Measurements from ENCODE around the gene ANKS6.
A peak's percentile ranks its signal among the peaks of the same experiment; 100 is the strongest.
"Not testable (repeated sequence)": the region's sequence is repeated elsewhere in the genome, so short reads cannot be mapped to it uniquely, and the experiment has no call there.

ANKS6 gene

GRCh38 chr9:98698856-98699255 is 97.5 kb downstream of the ANKS6 start:
- no peak for DNase-seq

DNA sequence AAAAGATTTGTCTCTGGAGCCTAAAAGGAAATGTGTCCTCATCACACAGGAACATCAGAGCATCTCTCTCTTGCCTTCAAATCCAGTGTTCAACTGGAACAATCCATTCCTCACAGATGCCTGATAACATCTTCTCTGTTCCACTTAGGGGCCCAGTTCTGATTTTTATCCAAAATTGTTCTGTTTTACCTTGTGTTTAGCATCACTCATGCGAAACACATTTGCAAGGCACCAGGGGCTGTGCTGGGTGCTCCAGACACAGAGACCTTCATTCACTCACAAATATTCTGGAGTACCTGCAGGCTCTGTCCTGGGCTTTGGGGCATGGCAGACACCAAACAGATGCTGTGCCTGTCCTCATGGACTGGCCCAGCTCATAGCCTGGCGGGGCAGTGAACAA is 101.4 kb downstream of the ANKS6 start:
- DNase-seq, result no peak

- DNase-seq, result no peak
Measured at GRCh38 chr9:98692392-98692791, 104.0 kb downstream of the ANKS6 start.

DNA sequence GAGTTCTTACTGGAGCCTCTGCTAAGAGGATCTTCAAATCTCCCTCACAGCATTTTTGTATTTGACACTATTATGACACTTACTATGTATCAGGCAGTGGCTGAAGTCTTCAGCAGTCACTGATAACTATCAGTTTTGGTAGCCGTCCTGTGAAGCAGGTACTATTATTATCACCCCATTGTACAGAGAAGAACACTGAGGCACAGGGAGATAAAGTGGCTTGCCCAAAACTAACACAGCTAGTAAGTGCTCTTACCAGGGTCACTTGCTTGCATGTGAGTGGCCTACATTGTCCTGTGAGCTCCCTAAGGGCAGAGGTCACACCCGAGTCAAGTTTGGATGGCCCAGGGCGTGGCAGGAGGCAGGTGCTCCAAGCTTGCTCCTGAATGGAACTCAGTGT is 104.5 kb downstream of the ANKS6 start:
- DNase-seq, result no peak

GRCh38 chr9:98690686-98691085 is 105.7 kb downstream of the ANKS6 start:
- no peak for DNase-seq

DNA sequence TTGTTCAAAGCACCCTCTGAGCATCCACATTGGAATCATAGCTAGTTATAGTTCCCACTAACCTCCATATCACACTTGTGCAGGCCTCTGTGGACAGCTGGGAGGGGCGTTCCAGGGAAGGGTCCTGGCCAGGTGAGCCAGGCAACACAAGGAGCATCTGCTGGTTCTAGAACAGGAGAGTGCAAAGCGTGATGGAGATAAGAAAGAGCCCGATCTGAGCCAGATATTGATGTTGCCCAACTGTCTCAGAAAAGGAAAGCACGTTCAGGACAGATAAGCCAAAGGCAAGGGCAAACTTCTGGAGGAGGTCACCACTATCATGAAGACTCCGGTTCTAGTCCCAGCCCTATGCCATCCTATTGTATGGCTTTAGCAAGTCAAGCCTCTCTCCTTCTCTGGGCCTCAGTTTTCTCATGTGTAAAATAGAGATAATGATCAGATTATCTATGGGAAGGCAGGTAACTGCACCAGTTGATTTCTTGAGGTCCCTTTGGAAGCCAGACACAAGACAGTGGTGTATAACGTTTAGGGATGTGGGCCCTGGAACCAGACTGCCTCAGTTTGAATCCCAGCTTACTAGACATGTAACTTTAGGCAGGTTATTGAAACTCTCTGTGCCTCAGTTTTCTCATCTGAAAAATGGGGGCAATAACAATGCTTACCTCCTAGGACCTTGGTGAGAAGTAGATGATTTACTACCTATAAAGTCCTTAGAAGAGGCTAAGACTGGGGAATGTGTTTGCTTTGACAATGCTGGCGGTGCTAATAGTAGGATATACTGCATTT is 107.5 kb downstream of the ANKS6 start:
- no peak for DNase-seq

- peak; percentile 35 for DNase-seq
Measured at GRCh38 chr9:98687911-98688310, 108.4 kb downstream of the ANKS6 start.

DNA sequence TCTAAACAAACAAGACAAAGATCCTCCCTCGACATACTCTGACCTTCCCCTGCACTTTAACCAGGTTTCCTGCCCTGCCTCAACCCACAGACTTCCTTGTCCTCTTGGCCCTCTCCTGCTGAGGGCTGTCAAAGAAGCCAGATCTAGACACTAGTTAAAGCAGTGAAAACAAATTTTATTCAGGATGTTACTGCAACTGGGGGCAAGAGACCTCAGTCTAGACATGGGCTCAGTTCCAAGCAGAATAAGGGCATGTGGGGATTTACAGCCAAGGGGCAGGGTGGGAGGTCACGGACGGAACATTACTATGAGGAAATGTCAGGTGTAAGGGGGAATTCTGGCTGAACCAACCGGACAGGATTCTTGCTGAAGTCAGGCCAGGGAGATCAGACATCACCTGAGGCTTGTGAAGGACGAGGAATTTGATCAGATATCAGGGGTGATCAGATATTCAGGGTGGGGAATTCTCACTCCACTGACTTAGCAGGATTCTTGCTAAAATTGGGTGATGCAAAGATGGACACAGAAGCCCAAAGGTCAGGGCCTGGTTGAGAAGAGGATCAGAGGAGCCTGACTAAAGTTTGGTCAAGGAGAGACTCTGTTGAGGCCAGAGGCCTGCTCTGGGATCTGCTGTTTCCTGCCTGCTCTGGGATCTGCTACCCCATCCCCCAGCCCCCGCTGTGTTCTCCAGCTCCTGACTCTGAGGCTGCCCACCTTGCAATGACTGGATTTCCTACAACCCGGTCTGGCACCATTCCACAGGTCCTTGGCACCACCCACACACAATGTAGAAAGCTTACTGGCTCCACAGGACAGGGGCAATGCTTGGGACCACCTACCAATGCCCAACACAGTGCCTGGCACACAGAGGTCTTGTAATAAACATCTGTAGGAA is 109.1 kb downstream of the ANKS6 start:
- no peak for DNase-seq

DNA sequence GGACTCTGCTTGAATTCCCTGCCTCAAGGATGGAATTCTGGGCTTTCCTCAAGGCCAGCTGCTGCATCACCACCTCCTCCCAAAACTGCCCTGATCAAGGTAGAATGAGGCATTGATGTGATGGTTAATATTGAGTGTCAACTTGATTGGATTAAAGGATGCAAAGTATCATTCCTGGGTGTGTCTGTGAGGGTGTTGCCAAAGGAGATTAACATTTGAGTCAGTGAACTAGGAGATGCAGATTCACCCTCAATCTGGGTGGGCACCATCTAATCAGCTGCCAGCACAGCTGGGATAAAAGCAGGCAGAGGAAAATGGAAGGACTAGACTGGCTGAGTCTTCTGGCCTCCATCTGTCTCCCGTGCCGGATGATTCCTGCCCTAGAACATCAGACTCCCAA is 111.5 kb downstream of the ANKS6 start:
- DNase-seq, result not testable (repeated sequence)

All from DMS53 (cell line).